Pons (tissue), 1 donor: ENCODE data around the gene FAM187B.

ENCODE experiments used
- DNase-seq: peaks from one replicate; pipeline ENCODE4 v3.0.0-alpha.2; 2016; ENCODE audit warnings: low spot score

FAM187B gene

GRCh38 chr19:35178701-35179100 is 49.8 kb downstream of the FAM187B start:
- no peak for DNase-seq

DNA sequence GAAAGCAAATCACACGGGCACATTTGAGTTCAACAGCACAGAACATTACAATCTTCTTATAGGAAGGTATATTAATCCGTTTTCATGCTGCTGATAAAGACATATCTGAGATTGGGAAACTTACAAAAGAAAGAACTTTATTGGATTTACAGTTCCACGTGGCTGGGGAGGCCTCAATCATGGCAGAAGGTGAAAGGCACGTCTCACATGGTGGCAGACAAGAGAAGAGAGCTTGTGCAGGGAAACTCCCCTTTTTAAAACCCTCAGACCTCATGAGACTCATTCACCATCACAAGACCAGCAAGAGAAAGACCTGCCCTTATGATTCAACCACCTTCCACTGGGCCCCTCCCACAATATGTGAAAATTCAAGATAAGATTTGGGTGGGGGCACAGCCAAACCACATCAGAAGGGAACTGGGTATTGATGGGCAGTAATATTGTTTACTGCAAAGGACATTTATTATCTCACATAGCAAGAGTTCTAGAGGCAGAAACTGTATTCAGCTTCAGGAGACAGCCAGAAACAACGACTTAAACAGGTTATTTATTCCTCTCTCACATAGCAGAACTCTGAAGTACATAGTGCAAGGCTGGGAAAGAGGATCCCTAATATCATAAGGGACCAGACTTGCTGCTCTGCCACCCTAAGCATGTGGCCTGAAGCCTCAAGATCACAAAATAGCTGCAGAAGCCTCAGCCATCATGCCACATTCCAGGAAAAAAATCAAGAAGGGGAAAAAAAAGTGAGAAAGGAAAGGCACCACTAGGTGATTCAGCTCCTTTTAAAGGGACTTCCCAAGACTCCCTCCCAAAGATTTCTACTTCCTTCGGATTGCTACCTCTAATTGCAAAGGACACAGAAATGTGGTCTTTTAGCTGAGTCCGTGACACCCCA is 50.9 kb downstream of the FAM187B start:
- DNase-seq: no peak

DNA sequence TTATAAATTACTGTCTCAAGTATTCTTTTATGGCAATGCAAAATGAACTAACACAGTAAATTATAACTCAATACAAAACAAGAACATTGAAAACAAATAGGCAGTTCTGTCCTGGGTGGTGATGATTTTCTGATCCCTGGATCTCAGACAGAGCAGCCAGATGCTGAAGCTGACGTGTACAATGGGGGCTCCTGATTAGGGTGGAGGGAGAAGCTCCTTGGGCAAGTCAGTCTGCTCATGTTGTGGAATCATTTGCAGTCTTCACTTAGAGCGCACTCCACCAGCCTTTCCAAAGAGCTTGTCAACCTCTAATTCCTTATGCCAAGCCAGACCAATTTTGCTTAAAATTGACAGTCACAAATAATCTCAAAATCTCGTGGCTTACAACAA is 52.4 kb downstream of the FAM187B start:
- DNase-seq: no peak
